IMR-90 (cell line): ENCODE results near the gene CCDC107. TPM values are rescaled to one million over a fixed set of nuclear protein-coding genes. Genes with fewer than 3 reads are reported as not detected.

Source experiments
- ATAC-seq: fragments of 200-7000 bp; cut with Tn5 transposase; 2 replicates; pipeline ENCODE4 v1.9.1; 2020; ENCODE audit warnings: low read depth, mild to moderate bottlenecking, moderate library complexity
- BruUV-seq: library from RNA; stranded (reverse); fragments of 400-500 nt; replicated peaks from 2 replicates; lab custom pipeline; 2021; lab: Mats Ljungman, UMichigan
- CTCF ChIA-PET: fragments of 300-600 bp; formaldehyde crosslinking; extraction: SDS; loops from one replicate; lab custom pipeline; 2021; ENCODE audit warnings: antibody characterized with exemption; lab: Yijun Ruan, JAX
- POLR2A ChIA-PET: fragments of 300-600 bp; sonication (Branson Sonifier 250); formaldehyde crosslinking; loops from one replicate; lab custom pipeline; 2022; ENCODE audit warnings: antibody characterized with exemption; ENCODE audit not compliant: unreplicated experiment; lab: Charles Lee
- DNase-seq: peaks from one replicate; pipeline ENCODE4 v3.0.0; 2013
- H2AFZ ChIP-seq: replicated peaks from 2 replicates; pipeline ENCODE3; 2013; ENCODE audit warnings: low read length, mild to moderate bottlenecking; ENCODE audit not compliant: poor library complexity
- H2AK5ac ChIP-seq: 2 replicates; pipeline ENCODE4 v1.6.1; 2013; ENCODE audit warnings: low read depth, low read length, inconsistent platforms
- H2AK9ac ChIP-seq: replicated peaks from 2 replicates; pipeline ENCODE3; 2013; ENCODE audit warnings: mild to moderate bottlenecking, low read depth, low read length, moderate library complexity; ENCODE audit not compliant: poor library complexity
- H2BK120ac ChIP-seq: 2 replicates; pipeline ENCODE4 v1.6.1; 2013; ENCODE audit warnings: low read depth, low read length, inconsistent platforms
- H2BK15ac ChIP-seq: 3 replicates; pipeline ENCODE4 v1.6.1; 2013; ENCODE audit warnings: low read depth, low read length, inconsistent platforms
- H2BK20ac ChIP-seq: 2 replicates; pipeline ENCODE4 v1.6.1; 2013; ENCODE audit warnings: low read depth, mild to moderate bottlenecking, inconsistent platforms, low read length, moderate library complexity
- H2BK5ac ChIP-seq: 2 replicates; pipeline ENCODE4 v1.6.1; 2013; ENCODE audit warnings: mild to moderate bottlenecking, low read depth, low read length, inconsistent platforms; ENCODE audit not compliant: poor library complexity, severe bottlenecking
- H3K14ac ChIP-seq: replicated peaks from 2 replicates; pipeline ENCODE4 v1.6.1; 2013; ENCODE audit warnings: low read depth, low read length, inconsistent platforms
- H3K18ac ChIP-seq: 2 replicates; pipeline ENCODE4 v1.6.1; 2013; ENCODE audit warnings: low read depth, low read length, control low read depth
- H3K23ac ChIP-seq: 2 replicates; pipeline ENCODE4 v1.6.1; 2013; ENCODE audit warnings: low read depth, low read length, inconsistent platforms
- H3K27ac ChIP-seq: 2 replicates; pipeline ENCODE4 v1.5.1; 2013; ENCODE audit warnings: mild to moderate bottlenecking, control low read depth, low read length; ENCODE audit not compliant: insufficient read depth
- H3K27me3 ChIP-seq: 2 replicates; pipeline ENCODE4 v1.6.1; 2013; ENCODE audit warnings: low read length; ENCODE audit not compliant: control insufficient read depth, insufficient read depth
- H3K36me3 ChIP-seq: 2 replicates; pipeline ENCODE4 v1.6.1; 2013; ENCODE audit warnings: low read length, mixed read lengths; ENCODE audit not compliant: control insufficient read depth, insufficient read depth
- H3K4ac ChIP-seq: 2 replicates; pipeline ENCODE4 v1.6.1; 2013; ENCODE audit warnings: low read depth, low read length, inconsistent platforms
- H3K4me1 ChIP-seq: 2 replicates; pipeline ENCODE4 v1.6.1; 2013; ENCODE audit warnings: low read length, mixed read lengths; ENCODE audit not compliant: control insufficient read depth, insufficient read depth
- H3K4me2 ChIP-seq: 2 replicates; pipeline ENCODE4 v1.6.1; 2013; ENCODE audit warnings: low read depth, mild to moderate bottlenecking, control low read depth, low read length, moderate library complexity
- H3K4me3 ChIP-seq: 2 replicates; pipeline ENCODE4 v1.5.1; 2013; ENCODE audit warnings: low read depth, mild to moderate bottlenecking, control low read depth, low read length, moderate library complexity; ENCODE audit not compliant: insufficient read depth
- H3K56ac ChIP-seq: 2 replicates; pipeline ENCODE4 v1.6.1; 2013; ENCODE audit warnings: low read length, inconsistent platforms; ENCODE audit not compliant: insufficient read depth; ENCODE audit errors: extremely low read depth
- H3K79me1 ChIP-seq, 2 experiments: 2 replicates each; pipeline ENCODE4 v1.6.1; 2013; ENCODE audit warnings: low read length in 2 of 2, inconsistent platforms in 1 of 2, low read depth in 1 of 2
- H3K9ac ChIP-seq: 2 replicates; pipeline ENCODE4 v1.6.1; 2013; ENCODE audit warnings: low read depth, low read length, control low read depth
- H3K9me1 ChIP-seq: 2 replicates; pipeline ENCODE4 v1.6.1; 2013; ENCODE audit warnings: low read length, inconsistent platforms; ENCODE audit not compliant: insufficient read depth
- H3K9me3 ChIP-seq: 2 replicates; pipeline ENCODE4 v1.6.1; 2013; ENCODE audit warnings: low read length; ENCODE audit not compliant: control insufficient read depth, insufficient read depth
- H4K20me1 ChIP-seq: 2 replicates; pipeline ENCODE4 v1.6.1; 2013; ENCODE audit warnings: low read length, inconsistent platforms; ENCODE audit not compliant: insufficient read depth
- H4K5ac ChIP-seq: 2 replicates; pipeline ENCODE4 v1.6.1; 2013; ENCODE audit warnings: mild to moderate bottlenecking, low read depth, low read length, control low read depth
- H4K8ac ChIP-seq, 2 experiments: 2 replicates each; pipeline ENCODE4 v1.6.1; 2013; ENCODE audit warnings: low read depth in 2 of 2, low read length in 2 of 2, control low read depth in 1 of 2, inconsistent platforms in 1 of 2
- H4K91ac ChIP-seq: 2 replicates; pipeline ENCODE4 v1.6.1; 2013; ENCODE audit warnings: low read depth, low read length, inconsistent platforms; ENCODE audit not compliant: insufficient read depth
- BHLHE40 ChIP-seq: fragments of 150-350 bp; IDR thresholded peaks from 2 replicates; pipeline ENCODE4 v1.6.1; 2016; ENCODE audit warnings: mild to moderate bottlenecking, low read depth, low read length
- CEBPB ChIP-seq: IDR thresholded peaks from 2 replicates; pipeline ENCODE4 v1.6.1; 2012; ENCODE audit warnings: low read depth, low read length, improper control_type of control experiment
- CHD1 ChIP-seq: IDR thresholded peaks from 2 replicates; pipeline ENCODE4 v1.6.1; 2012; ENCODE audit warnings: low read depth, low read length, improper control_type of control experiment
- CTCF ChIP-seq: conservative IDR thresholded peaks from 2 replicates; pipeline ENCODE4 v1.5.1; 2012; ENCODE audit warnings: mild to moderate bottlenecking, low read depth, low read length, improper control_type of control experiment
- ELK1 ChIP-seq: fragments of 150-350 bp; IDR thresholded peaks from 2 replicates; pipeline ENCODE4 v1.6.1; 2016; ENCODE audit warnings: low read depth, mild to moderate bottlenecking, low read length, moderate library complexity, borderline replicate concordance
- FOS ChIP-seq: fragments of 150-350 bp; IDR thresholded peaks from 2 replicates; pipeline ENCODE4 v1.6.1; 2016; ENCODE audit warnings: low read depth, low read length
- MAFK ChIP-seq: IDR thresholded peaks from 2 replicates; pipeline ENCODE4 v1.6.1; 2012; ENCODE audit warnings: low read depth, low read length, improper control_type of control experiment
- MAZ ChIP-seq: IDR thresholded peaks from 2 replicates; pipeline ENCODE4 v1.6.1; 2012; ENCODE audit warnings: low read depth, mild to moderate bottlenecking, low read length, improper control_type of control experiment, moderate library complexity, borderline replicate concordance
- MXI1 ChIP-seq: IDR thresholded peaks from 2 replicates; pipeline ENCODE4 v1.6.1; 2012; ENCODE audit warnings: low read depth, mild to moderate bottlenecking, low read length, moderate library complexity, borderline replicate concordance
- NFE2L2 ChIP-seq: fragments of 150-350 bp; IDR thresholded peaks from 2 replicates; pipeline ENCODE4 v1.6.1; 2016; ENCODE audit warnings: low read depth, mild to moderate bottlenecking, low read length
- POLR2A ChIP-seq: IDR thresholded peaks from 2 replicates; pipeline ENCODE4 v1.6.1; 2012; ENCODE audit warnings: mild to moderate bottlenecking, low read depth, low read length
- RAD21 ChIP-seq: IDR thresholded peaks from 2 replicates; pipeline ENCODE4 v1.6.1; 2012; ENCODE audit warnings: low read length, improper control_type of control experiment
- RCOR1 ChIP-seq: IDR thresholded peaks from 2 replicates; pipeline ENCODE4 v1.6.1; 2012; ENCODE audit warnings: mild to moderate bottlenecking, low read length, improper control_type of control experiment; ENCODE audit not compliant: insufficient replicate concordance
- RFX5 ChIP-seq: IDR thresholded peaks from 2 replicates; pipeline ENCODE4 v1.8.0; 2012; ENCODE audit warnings: low read depth, mild to moderate bottlenecking, low read length, moderate library complexity
- SMC3 ChIP-seq: fragments of 150-350 bp; IDR thresholded peaks from 2 replicates; pipeline ENCODE4 v1.6.1; 2016; ENCODE audit warnings: low read depth, mild to moderate bottlenecking, antibody characterized with exemption, low read length, moderate library complexity
- USF2 ChIP-seq: fragments of 150-350 bp; IDR thresholded peaks from 2 replicates; pipeline ENCODE4 v1.6.1; 2017; ENCODE audit warnings: mild to moderate bottlenecking, antibody characterized with exemption, low read length, low read depth
- WGBS, 2 experiments: methylation state at CpG; one replicate each; pipeline versions ENCODE4 v1.1.5 to v1.1.7; 2013; ENCODE audit warnings: missing lambda C conversion rate in 2 of 2; ENCODE audit not compliant: insufficient read length in 1 of 2; ENCODE audit errors: extremely low coverage in 2 of 2; 5-methylcytosine and 5-hydroxymethylcytosine counted together
- dilution Hi-C: fragments of 300-500 bp; cut with HindIII; formaldehyde crosslinking; loops from one replicate; pipeline ENCODE4 v1.14.3; 2018; ENCODE audit warnings: low sequenced_read_pairs; ENCODE audit not compliant: unreplicated experiment
- in situ Hi-C: fragments of 300-500 bp; cut with MboI; formaldehyde crosslinking; loops from 3 replicates; pipeline ENCODE4 v1.14.3; 2019; ENCODE audit warnings: low sequenced_read_pairs, inconsistent platforms, mixed read lengths
- intact Hi-C: fragments of 100-400 bp; cut with micrococcal nuclease; formaldehyde crosslinking; loops from 2 replicates; pipeline ENCODE4 v1.10.0; 2022
- polyA plus RNA-seq, 3 experiments: library from polyadenylated mRNA; depleted of rRNA; stranded (reverse); fragments of >200 nt; gene quantifications; 2 replicates each; pipeline ENCODE4 v1.2.3, GENCODE V29; 2012; ENCODE audit warnings: low replicate concordance in 1 of 3
- total RNA-seq: library from RNA; depleted of rRNA; stranded (reverse); fragments of >200 nt; gene quantifications from 2 replicates; pipeline ENCODE4 v1.2.3, GENCODE V29; 2012

CCDC107 gene
- total and polyA plus RNA-seq, 2 of the 4 experiments (the other 2 are of a cell fraction) = 6.8 to 21.1 TPM

GRCh38 chr9:35665471-35665818 is 7.4 kb downstream of the CCDC107 start:
- no peak for ATAC-seq
- Histone ChIP-seq H3K14ac (peak overlapping the region; percentile 84), H3K4me3 (peak overlapping the region; percentile 72), H3K36me3 (peaks cover 6% of the 10 kb centered on the region), H3K56ac (peak overlapping the region; percentile 32), H4K5ac (peak overlapping the region; percentile 70; the same call in 1 of the 2 replicates), H3K9me1 (peaks cover 29% of the 10 kb centered on the region), H3K18ac (peak overlapping the region; percentile 25), H3K79me1 (peaks cover 28 to 47% of the 10 kb centered on the region in 2 experiments; a peak in 3 of 4 replicates), H3K9me3 (no peaks in the 10 kb centered on the region), H2AK9ac (peak overlapping the region; percentile 87), H2AFZ (peak overlapping the region; percentile 98), H3K4me1 (peaks cover 25% of the 10 kb centered on the region), H4K91ac (peak overlapping the region; percentile 60), H3K9ac (peak overlapping the region; percentile 67), H3K23ac (no peak overlapping the region), H3K27ac (peak overlapping the region; percentile 50), H4K8ac (peak overlapping the region; percentile 92 to 94), H3K4me2 (peak overlapping the region; percentile 92), H2AK5ac (peak overlapping the region; percentile 40; the same call in 1 of the 2 replicates), H3K4ac (peak overlapping the region; percentile 59), H2BK15ac (peak overlapping the region; percentile 90; the same call in 2 of the 3 replicates), H2BK120ac (peak overlapping the region; percentile 77), H2BK5ac (peak overlapping the region; percentile 30), H4K20me1 (no peaks in the 10 kb centered on the region), H2BK20ac (no peak overlapping the region), H3K27me3 (no peaks in the 10 kb centered on the region)
- intact Hi-C loops = loop anchor here (2.0 kb wide), 1 partner anchor 15 kb away; no protein-coding TSS in a partner anchor
- dilution Hi-C loops = no loop called here
- POLR2A ChIA-PET = interaction anchor here (1.1 kb wide), 1 partner anchor 67 kb away, joined by 4 read pairs; the partner anchor contains the start of genes CREB3 and TLN1
- CTCF ChIA-PET = interaction anchor here (0.6 to 1.5 kb wide), 2 partner anchors 12 to 49 kb away, joined by 3 to 5 read pairs; no protein-coding TSS in a partner anchor
- 100% methylated on average over 2 of the region's 5 CpGs; no CpG with 5 or more reads in 1 of the 2 experiments for WGBS, 2 experiments
- BruUV-seq = no TSS peak
- TF ChIP-seq SMC3 (no peak), MAZ (no peak), POLR2A (no peak), FOS (no peak), MXI1 (no peak), MAFK (no peak), RCOR1 (no peak), RFX5 (no peak), ELK1 (no peak), USF2 (no peak), NFE2L2 (no peak), CEBPB (no peak), RAD21 (no peak), CHD1 (no peak), CTCF (no peak), BHLHE40 (no peak)
- no peak for DNase-seq
- in situ Hi-C loops = no loop called here
